Tibial nerve (tissue), 4 donors: ENCODE data around the gene PLPP4.

Experiments
- EP300 ChIP-seq, 2 donors: sonication (generic); formaldehyde crosslinking; IDR thresholded peaks; one replicate each; pipeline ENCODE4 v1.6.1; 2017; ENCODE audit warnings: antibody characterized with exemption in 2 of 2, mild to moderate bottlenecking in 1 of 2
- POLR2A ChIP-seq, 2 donors: fragments of 450-650 bp; IDR thresholded peaks; one replicate each; pipeline ENCODE4 v1.6.1; 2017; ENCODE audit warnings: antibody characterized with exemption in 2 of 2, mild to moderate bottlenecking in 2 of 2, moderate library complexity in 2 of 2
- TF ChIP-seq, protein P1 (sequence below), 5 experiments: fragments of 200-600 bp in 3 of 5; fragments of 450-650 bp in 2 of 5; sonication (generic) in 3 of 5; IDR thresholded peaks; one replicate each; pipeline ENCODE4 v1.5.1; 2016 to 2019; ENCODE audit warnings: antibody characterized with exemption in 5 of 5, mild to moderate bottlenecking in 3 of 5, moderate library complexity in 2 of 5

DNA sequence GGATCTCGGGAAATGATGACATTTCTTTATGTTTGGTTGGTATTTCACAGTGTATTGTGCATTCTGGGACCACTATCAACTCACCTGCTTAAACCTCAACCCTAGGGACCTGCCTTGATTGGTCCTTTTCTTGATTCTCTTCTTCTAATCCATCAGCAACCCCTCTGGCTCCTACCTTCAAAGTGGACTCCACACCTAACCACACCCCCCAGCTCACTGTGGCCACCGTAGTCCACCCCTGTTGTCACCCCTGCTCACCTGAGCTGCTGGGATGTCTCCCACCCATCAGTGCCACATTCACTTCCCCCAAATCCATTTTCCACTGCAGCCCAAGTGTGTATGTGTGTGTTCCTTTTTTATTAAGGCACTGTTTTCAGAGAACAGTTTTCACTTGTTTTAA, 145.0 kb downstream of the PLPP4 start:
- TF ChIP-seq, protein P1, sequence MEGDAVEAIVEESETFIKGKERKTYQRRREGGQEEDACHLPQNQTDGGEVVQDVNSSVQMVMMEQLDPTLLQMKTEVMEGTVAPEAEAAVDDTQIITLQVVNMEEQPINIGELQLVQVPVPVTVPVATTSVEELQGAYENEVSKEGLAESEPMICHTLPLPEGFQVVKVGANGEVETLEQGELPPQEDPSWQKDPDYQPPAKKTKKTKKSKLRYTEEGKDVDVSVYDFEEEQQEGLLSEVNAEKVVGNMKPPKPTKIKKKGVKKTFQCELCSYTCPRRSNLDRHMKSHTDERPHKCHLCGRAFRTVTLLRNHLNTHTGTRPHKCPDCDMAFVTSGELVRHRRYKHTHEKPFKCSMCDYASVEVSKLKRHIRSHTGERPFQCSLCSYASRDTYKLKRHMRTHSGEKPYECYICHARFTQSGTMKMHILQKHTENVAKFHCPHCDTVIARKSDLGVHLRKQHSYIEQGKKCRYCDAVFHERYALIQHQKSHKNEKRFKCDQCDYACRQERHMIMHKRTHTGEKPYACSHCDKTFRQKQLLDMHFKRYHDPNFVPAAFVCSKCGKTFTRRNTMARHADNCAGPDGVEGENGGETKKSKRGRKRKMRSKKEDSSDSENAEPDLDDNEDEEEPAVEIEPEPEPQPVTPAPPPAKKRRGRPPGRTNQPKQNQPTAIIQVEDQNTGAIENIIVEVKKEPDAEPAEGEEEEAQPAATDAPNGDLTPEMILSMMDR (IDR thresholded peaks at IDR 0.05), result no peak
- TF ChIP-seq POLR2A (IDR thresholded peaks at IDR 0.05) (no peak), EP300 (IDR thresholded peaks at IDR 0.05) (no peak)
